Mucosa of descending colon (tissue), 3 donors: ENCODE data around the gene COG4. TPM values are rescaled to one million over a fixed set of nuclear protein-coding genes. Genes with fewer than 3 reads are reported as not detected.

Experiments used
- ATAC-seq: fragments of 200-7000 bp; cut with Tn5 transposase; one replicate; pipeline ENCODE4 v1.9.1; 2020; ENCODE audit warnings: mild to moderate bottlenecking, moderate library complexity
- DNase-seq, 3 donors: peaks; one replicate each; pipeline ENCODE4 v3.0.0-alpha.2; 2020
- H3K36me3 ChIP-seq: fragments of 200-600 bp; one replicate; pipeline ENCODE4 v1.8.0; 2021; ENCODE audit warnings: low read depth, mild to moderate bottlenecking
- H3K4me1 ChIP-seq: fragments of 200-600 bp; one replicate; pipeline ENCODE4 v1.8.0; 2021; ENCODE audit warnings: low read depth, mild to moderate bottlenecking
- H3K4me3 ChIP-seq: fragments of 200-600 bp; one replicate; pipeline ENCODE4 v1.8.0; 2021; ENCODE audit warnings: mild to moderate bottlenecking
- H3K9me3 ChIP-seq: fragments of 200-600 bp; one replicate; pipeline ENCODE4 v1.8.0; 2021; ENCODE audit warnings: mild to moderate bottlenecking
- CTCF ChIP-seq: fragments of 200-600 bp; IDR thresholded peaks from one replicate; pipeline ENCODE4 v1.8.0; 2022; ENCODE audit warnings: antibody characterized with exemption, mild to moderate bottlenecking
- intact Hi-C, 2 donors: fragments of 100-400 bp; cut with DNase I in 1 of 2; cut with micrococcal nuclease in 1 of 2; formaldehyde crosslinking; loops; one replicate each; pipeline versions ENCODE4 v1.11.0 to v1.11.1; 2022; cut with DNase I, micrococcal nuclease
- total RNA-seq, 3 donors: library from RNA; stranded (reverse); fragmentation: NEBNext Ultra II Directional in 2 of 3; extraction: Animal tissue kit (Norgen Biotek cat#: 25700) in 2 of 3; gene quantifications; one replicate each; pipeline versions ENCODE4 v1.2.1 to v1.2.4, GENCODE V29; 2021 to 2023
- donor health status: DM: no; HTN: no; CAD: no; lungs with moderate emphysema.
- donor health status: DM: no; HTN: no; CAD: no.
- donor health status: DM: no; HTN: yes; CAD: no.

Gene COG4
- total RNA-seq, 3 donors from 2014 or later: 58.3 to 66.2 (median 60.5) TPM

DNA sequence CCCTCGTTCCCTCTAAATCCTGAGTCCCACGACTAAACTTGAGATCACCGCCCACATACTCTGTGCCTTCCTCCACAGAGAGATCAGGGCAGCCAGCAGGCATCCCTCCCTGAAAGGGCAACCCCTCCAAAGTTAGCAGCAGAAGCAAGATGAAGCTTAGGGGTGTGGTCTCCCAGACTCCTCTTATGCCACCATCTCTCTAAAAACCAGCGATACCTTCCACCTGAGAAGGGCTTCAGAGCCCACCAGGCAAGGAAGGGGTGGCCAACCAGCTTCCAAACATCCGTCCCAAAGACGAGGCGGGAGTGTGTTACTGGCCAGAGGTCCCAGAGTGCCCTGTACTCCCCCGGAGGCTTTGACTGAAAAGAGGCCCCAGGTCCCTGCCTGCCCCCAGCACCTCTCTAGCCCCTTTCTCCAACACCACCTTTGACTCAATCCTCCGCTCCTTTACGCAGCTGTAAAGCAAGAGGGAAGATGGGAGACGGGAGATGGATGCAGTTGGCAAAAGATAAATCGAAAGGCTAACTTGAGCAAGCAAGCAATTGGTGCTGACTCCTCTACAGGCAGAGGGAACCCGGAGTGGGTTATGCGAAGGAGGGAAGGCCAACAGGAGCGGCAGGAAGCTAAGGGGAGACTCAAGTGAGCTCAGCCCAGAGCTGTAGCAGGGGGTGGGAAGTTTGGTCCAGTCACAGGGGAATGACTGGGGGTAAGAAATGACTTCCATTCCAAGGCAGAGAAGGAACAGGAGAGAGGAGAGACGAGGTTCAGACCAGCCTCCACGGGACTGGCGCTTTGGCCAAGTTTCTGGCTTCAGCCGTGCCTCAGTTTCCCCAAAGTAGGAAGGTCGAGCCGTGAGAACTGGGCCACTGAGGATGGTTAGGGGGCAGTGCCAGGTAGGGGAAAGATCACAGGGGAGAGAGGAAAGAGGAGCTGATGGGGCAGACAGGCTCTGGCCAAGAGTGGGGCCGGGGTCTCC, 85.5 kb downstream of the COG4 start:
- ATAC-seq (no peak), DNase-seq (peak in 1 of 3 donors; percentile 23)
- H3K4me1 ChIP-seq: peaks cover 14% of the 10 kb centered on the region
- no peak for TF ChIP-seq CTCF
- intact Hi-C loops: no loop called here
- H3K36me3 ChIP-seq: no peaks in the 10 kb centered on the region
- H3K4me3 ChIP-seq: peak overlapping the region; percentile 51
- no peaks in the 10 kb centered on the region for H3K9me3 ChIP-seq

- TF ChIP-seq CTCF: no peak
- Histone ChIP-seq H3K4me1 (peaks cover 20% of the 10 kb centered on the region), H3K4me3 (no peak overlapping the region), H3K9me3 (no peaks in the 10 kb centered on the region), H3K36me3 (no peaks in the 10 kb centered on the region)
- DNase-seq (no peak), ATAC-seq (no peak)
- intact Hi-C loops: no loop called here
These were observed 86.3 kb downstream of the COG4 start for GRCh38 chr16:70437017-70437581.

GRCh38 chr16:70434484-70435260, 88.7 kb downstream of the COG4 start:
- ATAC-seq: no peak
- Histone ChIP-seq H3K4me1 (peaks cover 35% of the 10 kb centered on the region), H3K36me3 (no peaks in the 10 kb centered on the region), H3K9me3 (no peaks in the 10 kb centered on the region), H3K4me3 (no peak overlapping the region)
- intact Hi-C loops: no loop called here
- DNase-seq: no peak
- TF ChIP-seq CTCF: no peak

- Histone ChIP-seq H3K36me3 (no peaks in the 10 kb centered on the region), H3K4me1 (peaks cover 44% of the 10 kb centered on the region), H3K9me3 (no peaks in the 10 kb centered on the region), H3K4me3 (no peak overlapping the region)
- DNase-seq (peak in 1 of 3 donors; percentile 34), ATAC-seq (peak; percentile 14)
- intact Hi-C loops: no loop called here
- TF ChIP-seq CTCF: no peak
These were observed 89.8 kb downstream of the COG4 start for GRCh38 chr16:70433458-70434103.
